Activated CD4-positive, alpha-beta T cell treated with anti-CD3 and anti-CD28 coated beads for 1 hour (primary cell): ENCODE results near the gene IQCN.

ENCODE experiments used
- DNase-seq: peaks from one replicate; pipeline ENCODE4 v3.0.0-alpha.2; 2020

The IQCN gene, protein sequence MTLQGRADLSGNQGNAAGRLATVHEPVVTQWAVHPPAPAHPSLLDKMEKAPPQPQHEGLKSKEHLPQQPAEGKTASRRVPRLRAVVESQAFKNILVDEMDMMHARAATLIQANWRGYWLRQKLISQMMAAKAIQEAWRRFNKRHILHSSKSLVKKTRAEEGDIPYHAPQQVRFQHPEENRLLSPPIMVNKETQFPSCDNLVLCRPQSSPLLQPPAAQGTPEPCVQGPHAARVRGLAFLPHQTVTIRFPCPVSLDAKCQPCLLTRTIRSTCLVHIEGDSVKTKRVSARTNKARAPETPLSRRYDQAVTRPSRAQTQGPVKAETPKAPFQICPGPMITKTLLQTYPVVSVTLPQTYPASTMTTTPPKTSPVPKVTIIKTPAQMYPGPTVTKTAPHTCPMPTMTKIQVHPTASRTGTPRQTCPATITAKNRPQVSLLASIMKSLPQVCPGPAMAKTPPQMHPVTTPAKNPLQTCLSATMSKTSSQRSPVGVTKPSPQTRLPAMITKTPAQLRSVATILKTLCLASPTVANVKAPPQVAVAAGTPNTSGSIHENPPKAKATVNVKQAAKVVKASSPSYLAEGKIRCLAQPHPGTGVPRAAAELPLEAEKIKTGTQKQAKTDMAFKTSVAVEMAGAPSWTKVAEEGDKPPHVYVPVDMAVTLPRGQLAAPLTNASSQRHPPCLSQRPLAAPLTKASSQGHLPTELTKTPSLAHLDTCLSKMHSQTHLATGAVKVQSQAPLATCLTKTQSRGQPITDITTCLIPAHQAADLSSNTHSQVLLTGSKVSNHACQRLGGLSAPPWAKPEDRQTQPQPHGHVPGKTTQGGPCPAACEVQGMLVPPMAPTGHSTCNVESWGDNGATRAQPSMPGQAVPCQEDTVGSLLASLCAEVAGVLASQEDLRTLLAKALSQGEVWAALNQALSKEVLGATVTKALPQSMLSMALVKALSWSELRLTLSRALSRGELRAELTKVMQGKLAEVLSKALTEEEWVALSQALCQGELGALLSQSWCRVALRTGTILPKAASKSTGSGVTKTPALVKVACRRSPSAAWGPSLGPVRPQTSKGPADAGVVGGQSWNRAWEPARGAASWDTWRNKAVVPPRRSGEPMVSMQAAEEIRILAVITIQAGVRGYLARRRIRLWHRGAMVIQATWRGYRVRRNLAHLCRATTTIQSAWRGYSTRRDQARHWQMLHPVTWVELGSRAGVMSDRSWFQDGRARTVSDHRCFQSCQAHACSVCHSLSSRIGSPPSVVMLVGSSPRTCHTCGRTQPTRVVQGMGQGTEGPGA (N-terminal part only)

DNA sequence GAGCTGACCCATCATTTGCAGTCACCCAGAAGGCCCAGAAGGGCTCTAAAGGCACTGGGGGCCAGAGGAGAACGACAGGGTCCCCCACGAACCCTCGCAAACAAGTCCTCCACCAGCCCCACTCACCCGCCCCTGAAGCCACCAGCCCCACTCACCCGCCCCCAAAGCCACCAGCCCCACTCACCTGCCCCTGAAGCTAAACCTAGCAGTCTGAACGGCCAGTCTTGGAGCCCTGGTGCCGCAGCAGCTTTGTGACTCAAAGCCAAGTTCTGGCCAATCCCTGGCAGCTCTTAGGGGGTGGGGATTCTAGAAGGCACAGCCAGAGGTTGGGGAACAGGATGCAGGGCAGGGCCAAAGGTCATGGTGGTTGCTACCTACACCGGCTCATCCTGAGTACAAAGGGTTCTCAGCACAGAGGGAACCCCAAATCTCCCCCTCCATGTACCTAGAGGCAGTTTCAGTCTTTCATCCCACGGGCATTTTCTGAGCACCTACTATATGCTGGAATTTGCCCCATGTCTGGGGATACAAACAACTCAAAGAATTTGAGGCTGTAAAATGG, at the start of gene IQCN:
Gene IQCN, minus strand, starts transcription at position 234 of the 562 bp plus-strand sequence. CDS start 4,974 bp downstream, outside the sequence.
- no peak for DNase-seq

DNA sequence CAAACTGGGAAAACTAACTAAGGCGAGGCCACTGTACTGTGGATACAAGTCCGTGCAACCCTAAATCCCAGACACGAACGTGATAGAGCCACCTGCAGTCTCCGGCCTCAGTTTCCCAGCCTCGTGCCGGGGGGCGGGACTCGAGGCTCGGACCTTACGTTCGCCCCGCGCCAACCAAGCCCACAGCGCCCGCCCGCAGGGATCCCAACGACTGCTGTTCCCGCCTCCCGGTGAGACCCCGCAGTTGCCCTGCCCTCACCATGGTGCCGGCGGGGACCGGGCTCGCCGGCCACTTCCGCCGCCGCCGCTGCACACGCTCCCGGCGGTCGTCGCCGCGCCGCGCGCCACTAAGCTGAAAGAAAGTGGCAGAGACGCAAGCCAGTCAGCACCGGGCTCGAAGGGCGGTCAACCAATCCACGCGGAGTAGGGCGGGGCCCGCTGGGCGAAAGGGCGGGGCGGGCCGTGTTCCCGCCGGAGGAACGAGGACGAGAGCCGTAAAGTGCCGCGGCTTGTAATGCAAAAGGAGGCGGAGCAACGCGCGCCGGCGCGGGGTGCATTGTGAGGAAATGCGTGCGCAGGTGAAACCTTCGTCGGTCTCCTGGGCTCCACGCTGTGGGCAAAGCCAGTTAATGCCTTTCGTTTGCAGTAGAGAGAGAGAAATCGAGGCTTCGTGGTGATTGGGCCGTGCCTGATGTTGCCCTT, 48.7 kb upstream of the IQCN start, which contains the start of gene LSM4:
Gene LSM4, minus strand, starts transcription at position 318 of the 702 bp plus-strand sequence. Its CDS starts 56 bp downstream, at position 262.
- DNase-seq, result peak; percentile 100

DNA sequence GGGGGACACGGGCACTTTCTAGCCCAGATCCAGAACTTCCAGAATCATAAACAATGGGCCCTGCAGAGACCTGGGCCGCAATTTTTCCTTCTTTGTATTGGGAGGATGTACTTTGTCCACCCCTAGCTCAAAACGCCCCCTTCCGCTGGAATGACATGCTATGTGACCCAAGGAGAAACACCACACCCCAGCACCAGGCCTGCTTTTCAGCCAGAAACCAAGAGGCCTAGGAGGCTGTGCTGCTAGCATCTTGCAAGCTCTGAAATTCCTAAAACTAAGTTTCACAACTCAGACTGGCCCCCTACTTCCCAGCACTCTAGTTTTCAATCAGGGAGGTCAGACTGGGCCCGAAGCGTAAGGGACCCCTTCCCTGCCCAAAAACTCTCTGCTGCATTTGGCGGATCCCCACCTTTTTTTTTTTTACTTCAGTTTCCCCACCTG, 48.1 kb upstream of the IQCN start:
- no peak for DNase-seq

DNA sequence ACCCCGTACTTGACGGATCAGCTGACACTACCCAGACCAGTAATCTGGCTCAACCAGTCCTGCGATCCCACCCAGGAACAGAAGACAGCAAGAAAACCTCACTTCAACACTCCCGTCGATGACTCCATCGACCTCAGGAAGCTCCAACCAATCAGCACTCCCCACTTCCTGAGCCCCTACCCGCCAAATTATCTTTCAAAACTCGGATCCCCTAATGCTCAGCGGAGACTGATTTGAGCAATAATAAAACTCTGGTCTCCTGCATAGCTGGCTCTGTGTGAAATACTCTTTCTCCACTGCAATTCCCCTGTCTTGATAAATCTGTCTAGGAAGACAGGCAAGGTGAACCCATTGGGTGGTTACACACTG, 47.5 kb upstream of the IQCN start:
- DNase-seq, result no peak

DNA sequence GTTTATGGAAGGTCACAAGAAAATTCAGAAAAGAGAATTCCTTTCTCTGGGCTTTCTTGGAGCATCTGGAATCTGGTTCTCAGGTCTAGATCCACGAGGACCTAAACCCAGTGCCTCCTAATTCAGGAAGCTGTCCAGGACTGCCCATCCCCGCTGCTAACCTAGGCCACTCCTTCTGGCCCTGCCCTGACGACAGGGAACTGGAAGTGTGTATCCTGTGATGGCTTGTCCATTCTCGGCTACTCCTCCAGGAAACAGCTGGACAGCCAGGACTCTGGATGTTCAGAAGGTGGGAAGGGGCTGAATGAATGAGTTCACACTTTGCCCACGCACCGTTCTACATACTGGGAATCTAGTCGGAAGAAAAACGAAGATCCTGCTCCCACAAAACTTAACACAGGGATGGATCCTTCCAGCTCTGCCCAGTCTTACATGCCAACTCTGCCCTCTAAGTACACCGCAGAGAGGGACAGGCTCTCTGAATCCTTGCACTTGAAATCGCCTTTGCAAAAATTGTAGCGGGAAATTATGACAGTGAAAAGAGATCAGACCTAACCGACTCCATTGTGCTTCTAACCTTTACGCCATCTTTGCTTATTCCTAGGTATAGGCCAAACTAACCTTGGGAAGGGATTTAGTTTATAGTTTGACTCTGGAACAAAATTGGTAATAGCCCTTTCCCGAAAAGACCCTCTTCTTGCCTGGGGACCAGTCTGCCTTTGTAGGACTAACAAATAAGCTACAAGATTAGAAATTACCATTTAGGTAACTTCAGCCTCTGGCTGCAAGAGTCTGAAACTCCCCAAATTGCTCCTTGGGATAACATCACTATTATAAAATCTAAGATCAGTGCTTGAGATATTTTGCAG, 46.8 kb upstream of the IQCN start:
- DNase-seq, result no peak

DNA sequence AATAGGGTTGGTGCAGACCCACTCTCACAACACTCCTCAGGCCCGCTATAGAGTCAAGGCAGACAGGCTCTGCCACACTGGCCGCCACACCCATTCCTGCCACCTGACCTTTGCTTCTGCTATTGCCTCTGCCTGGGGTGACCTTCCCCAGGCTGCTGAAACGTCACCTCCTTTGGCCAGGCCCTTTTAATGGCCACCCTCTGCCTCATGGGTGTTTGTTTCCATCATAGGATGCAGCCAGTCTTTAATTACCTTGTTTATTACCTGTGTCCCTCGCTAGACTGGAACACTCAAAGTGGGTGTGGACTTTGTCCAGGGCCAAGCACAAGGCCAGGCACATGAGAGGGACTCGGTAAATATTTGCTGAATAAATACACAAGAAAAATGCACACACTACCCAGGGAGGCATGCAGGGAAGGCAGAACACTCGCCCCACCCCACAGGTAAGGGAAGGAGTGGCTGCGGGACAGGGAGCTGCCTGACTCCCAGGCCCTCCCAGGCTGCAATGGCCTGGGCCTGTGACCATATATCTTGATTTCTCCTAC, 45.4 kb upstream of the IQCN start:
- no peak for DNase-seq

DNA sequence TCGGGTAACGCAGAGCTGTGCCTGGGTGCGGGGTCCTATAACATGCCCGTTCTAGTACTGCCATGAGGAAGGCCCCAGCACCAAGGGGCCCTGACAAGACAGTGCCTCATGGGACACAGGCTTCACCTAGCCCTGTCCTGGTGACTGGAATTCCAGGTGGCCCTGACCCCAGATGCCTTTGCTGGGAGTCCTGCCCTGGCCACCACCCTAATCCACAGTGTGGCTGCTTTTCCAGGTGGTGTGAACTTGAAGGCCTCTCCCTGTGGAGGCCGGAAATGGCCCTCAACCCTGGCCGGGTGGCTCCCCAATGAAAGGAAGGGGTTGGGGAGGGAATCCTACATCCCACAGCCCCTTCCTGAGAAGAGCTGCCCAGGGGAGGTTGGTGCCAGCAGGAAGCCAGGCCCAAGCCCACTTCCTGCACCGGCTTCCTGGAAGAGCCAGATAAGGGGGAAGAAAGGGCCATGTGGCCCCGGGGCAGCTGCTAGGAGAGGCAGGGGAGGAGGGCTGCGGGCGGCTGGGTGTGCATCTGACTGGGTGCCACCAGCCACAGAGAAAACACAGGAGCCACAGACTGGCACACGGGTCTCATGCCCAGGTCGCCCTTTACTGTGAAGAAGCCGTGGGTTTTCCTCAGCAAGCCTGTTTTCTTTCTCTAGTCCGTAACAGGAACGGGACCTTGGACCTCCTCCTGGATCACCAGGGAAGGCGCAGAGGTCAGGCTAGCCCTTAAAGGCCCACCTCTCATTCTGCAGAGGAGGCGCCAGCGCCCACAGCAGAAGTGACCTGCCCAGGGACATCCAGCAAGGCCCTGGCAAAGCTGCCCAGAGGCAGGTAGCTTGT, 43.9 kb upstream of the IQCN start:
- no peak for DNase-seq

DNA sequence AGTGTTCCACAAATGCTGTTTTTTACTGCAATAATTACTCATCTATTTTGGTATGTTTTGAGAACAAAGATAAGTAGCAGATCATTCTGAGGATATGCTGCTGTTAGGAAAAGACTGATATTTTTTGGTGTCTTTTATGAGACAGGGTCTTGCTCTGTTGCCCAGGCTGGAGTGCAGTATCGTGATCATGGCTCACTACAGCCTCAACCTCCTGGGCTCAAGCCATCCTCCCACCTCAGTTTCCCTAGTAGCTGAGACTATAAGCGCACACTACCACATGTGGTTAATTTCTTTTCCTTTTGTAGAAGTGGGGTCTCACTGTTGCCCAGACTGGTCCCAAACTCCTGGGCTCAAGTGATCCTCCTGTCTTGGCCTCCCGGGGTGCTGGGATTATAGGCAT, 39.1 kb upstream of the IQCN start:
- DNase-seq, result no peak

DNA sequence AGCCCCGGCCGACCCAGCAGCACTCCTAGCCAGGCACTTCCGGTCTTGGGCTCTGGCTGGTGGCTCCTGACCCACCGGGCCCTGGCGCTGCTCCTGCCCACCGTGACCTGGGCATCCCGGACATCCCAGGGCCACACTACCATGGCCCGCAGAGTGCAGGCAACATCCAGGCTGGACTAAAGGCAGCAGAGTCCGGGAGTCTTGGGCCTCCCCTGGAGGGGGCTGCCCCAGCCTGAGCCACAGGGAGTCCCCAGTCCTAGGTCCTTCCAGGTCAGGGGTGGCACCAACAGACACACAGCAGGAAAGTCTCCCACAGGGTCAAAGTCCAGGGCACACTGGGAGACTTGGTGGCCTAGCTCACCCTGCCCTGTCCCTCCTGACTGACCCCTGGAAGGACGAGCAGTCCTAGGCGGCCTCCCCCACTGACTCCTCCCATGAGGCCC, 37.9 kb upstream of the IQCN start:
- no peak for DNase-seq

DNA sequence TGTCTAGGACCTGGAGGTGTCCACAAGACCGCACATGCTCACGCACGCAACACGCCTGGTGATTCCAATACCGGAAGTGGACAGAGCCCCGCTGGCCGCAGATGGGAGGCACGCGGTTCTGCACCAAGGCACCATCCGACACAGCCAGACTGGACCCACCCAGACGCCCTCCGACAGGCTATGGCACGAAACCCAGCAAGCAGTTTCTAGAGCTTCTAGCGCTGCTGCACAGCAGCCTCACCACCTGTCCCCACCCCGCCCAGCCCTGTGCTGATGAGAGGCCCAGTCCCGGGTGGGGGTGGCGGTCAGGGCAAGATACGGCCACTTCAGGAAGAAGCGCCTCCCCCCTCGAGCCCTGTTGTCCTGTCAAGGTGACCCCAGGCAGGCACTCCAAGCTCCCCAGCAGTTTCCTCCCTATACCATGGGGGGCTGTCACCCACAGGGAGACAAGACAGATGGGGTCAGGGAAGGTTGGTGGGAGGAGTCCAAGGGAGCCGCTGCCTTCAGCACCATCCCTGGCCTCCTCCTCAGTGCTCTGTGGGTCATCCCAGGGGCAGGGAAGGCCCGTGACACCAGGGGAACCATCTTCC, 37.3 kb upstream of the IQCN start:
- no peak for DNase-seq

DNA sequence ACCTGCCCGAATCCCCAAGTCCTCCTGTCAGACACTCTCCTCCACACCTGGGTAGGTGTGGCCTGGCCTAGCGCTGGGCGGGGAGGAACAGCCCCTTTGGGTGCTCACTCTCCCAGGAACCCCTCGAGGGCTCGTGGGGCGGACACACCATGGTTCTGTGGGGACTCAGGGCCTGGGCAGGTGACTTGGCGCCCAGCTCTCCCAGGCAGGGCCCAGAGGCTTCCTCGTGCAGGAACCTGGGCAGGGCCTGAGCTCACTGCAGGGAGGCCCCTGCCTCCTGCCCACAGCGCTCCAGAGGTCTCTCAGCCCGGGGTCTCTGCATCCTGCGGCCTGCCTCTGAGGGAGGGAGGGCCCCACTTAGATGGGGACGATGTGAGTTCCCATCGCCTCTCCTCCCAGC, 36.7 kb upstream of the IQCN start:
- no peak for DNase-seq

DNA sequence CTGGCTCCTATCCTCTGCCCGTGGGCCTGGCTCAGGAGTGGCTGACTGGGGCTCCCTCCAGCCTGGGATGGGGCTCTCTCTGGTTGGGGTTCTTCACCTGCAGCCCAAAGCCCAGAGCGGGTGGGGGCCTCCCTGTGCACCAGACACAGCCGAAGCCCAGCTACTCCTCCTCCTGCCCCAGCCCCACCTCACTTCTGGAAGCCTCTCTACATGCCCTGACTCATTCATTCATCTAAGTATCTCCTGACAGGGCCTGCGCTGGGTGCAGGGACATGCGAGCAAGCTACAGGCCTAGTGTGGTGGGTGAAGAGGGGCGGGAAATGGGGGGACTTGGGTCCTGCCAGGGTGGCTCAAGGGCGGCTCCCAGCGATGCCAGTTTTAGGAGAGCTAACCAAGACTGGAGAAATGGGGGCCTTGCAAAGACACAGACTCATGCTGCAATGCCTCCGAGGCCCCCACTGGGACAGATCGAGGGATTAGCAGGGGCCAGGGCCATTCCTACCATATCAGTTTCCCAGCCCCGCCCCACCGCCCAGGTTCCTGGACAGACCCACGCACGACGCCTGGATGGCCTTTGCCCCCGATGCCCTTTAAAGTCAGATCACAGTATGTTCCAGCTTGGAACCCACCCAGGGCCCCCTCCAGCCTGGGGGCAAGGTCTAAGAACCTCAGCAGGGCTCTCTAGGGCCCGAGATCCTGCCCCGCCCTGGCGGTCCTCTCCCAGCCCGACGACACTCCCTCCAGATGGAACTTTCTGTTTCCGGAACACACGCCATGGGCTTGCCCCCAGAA, 36.1 kb upstream of the IQCN start:
- no peak for DNase-seq

DNA sequence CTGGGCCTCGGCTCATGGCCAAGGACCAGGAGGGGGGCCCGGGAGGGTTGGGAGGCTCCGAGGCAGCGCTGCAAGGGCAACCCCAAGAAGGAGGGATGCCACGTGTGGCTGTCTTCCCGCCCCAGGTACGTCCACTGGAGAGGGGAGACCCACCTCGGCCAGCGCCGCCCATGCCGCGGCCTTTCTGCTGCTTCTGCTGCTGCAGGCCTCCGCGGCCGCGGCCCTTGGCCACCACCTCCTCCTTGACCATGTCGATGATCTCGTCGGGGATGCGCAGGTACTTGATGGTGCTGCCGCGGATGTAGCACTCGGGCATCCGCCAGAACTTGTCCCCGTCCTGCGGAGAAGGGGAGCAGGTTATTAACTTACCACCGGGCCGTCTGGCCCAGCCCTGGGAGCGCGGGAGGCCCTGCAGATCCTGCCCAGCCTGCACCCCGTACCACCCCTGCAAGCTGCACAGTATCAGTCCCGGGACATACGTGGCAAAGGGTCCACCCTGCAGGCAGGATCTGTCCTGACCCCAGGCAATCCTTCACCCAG, 35.3 kb upstream of the IQCN start:
- DNase-seq, result no peak

DNA sequence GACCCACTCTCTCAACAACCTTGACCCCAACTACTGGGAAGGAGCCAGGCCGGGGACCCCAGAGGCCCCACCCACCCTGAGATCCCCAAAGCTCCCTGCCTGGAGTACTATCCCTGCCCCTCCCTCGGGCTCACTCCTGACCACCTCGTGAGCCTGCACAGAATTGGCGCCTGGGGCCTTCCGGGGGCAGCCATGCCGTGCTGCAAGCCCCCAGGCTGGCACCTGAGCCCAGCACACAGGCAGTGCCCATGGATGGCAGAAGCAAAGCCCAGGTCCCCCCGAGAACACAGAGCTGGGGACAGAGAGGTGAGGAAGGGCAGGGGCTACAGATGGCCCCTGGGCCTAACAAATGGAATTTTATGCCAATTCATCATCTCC, 34.7 kb upstream of the IQCN start:
- DNase-seq, result no peak

DNA sequence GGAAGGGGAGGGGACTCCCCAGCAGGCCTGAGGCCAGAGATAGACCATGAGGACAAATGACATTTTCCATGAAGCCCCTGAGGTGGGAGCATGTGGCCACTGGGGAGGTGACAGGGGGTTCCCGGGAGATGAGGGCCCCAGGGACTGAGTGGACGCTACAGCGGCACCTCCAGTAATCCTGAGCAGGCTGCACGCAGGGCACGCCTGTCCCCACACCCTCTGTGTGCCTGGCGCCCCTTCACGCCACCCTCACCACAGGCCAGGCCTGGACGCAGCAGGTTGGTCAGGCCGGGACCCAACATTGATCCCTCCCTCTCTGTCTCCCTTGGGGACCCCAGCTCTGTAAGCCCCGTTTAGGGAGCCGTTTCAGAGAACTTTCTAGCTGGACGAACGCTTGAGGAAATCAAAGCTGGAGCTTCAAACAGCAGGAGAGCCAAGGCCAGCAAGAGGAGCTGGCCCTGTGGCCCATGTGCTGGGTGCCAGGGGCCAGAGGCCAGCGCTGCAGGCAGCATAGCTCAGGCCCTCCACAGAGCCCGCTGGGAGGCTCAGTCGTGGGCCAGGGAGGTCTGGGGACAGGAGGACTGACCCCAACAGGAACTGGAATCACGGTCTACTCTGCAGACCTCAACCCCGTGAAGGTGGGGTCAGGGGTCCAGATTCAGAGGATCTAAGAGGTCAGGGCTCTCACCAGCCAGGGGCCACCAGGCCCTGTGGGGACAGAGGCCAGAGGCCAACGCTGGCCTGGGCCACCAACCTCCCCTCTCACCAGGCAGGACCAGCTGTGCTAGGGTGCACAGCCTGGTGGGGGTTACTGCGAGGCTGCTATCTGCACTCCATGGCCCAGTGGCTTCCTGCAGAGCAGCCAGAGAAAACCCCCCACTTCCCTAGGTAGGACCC, 34.0 kb upstream of the IQCN start:
- no peak for DNase-seq

DNA sequence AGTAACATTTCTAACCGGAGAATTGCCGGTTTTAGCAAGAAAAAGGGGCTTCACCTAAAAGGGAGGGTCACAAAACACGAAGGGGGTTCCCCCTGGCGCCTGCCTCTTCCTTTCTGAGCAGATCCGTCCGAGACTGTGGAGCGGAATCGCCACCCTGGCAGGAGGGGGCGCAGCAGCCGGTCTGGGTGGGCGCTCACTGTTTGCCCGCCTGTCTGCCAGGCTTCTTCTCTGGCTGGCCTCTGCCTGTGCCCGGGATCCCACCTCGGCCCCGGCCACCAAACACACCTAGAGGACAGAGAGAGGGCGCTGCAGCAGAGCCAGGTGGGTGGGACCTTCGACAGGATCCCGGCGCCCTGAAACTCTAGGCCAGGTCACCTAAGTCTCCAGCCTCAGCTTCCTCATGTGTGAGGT, 33.0 kb upstream of the IQCN start:
- DNase-seq, result no peak

DNA sequence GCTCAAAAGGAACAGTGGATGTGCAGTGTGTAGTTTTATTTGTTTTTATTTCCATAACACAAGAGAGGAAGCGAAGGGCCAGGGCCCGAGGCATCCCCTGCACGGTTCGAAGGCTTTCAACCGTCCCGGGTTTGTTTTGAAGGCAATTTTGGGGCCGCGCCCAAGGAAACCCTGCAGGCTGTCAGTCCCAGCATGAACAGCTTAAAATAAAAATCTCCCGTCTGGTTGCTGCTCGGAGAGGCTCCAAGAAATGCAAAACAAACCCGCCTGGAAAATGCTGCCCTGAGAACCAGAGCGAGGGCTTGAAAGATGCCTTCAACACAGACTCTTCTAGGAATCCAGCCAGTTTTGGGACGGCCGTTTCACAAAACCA, 32.6 kb upstream of the IQCN start:
- DNase-seq, result no peak
